GM21717 (cell line): ENCODE results near the gene TPPP.
"Not testable (repeated sequence)": the region's sequence is repeated elsewhere in the genome, so short reads cannot be mapped to it uniquely, and the experiment has no call there.

Experiments
- ATAC-seq: cut with Tn5 transposase; IDR thresholded peaks from one replicate; pipeline ENCODE4 v1.9.1; 2021; ENCODE audit warnings: mild to moderate bottlenecking, moderate library complexity; ENCODE audit not compliant: unreplicated experiment

The TPPP gene

DNA sequence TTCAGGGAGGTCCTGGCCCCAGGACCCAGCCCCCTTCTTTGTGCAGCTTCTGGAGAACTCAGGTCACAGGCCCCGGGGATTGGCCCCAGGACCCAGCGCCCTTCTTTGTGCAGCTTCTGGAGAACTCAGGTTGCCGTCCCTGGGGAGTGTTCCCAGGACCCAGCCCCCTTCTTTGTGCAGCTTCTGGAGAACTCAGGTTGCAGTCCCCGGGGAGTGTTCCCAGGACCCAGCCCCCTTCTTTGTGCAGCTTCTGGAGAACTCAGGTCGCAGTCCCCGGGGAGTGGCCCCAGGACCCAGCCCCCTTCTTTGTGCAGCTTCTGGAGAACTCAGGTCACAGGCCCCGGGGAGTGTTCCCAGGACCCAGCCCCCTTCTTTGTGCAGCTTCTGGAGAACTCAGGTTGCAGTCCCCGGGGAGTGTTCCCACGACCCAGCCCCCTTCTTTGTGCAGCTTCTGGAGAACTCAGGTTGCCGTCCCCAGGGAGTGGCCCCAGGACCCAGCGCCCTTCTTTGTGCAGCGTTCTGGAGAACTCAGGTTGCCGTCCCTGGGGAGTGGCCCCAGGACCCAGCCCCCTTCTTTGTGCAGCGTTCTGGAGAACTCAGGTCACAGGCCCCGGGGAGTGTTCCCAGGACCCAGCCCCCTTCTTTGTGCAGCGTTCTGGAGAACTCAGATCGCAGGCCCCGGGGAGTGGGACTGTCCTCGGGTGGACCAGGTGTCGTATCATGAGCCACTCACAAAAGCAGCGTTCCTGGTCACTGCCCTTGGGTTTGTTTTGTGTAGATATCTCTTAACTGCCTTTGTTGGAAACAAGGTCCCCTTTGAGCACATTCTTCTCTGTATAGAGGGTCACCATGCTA lies 64.6 kb downstream of the TPPP start:
- not testable (repeated sequence) for ATAC-seq

DNA sequence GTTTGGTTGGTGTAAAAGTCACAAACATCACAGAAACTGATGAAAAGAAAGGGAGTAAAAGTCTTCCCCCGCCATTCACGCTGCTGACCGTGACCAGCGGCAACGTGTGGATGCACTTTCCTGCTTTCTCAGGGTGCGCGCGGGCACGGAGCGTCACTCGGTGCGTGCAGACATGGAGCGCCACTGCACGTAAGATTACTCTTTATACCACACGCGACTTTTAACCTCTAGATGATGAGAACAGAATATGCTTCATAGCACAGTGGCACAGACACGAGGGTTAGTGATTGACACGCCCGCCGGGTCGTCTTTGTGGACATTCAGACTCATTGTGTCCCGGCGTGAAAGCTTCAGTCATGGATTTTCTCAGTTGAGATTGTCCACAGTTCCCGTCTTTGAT lies 65.3 kb downstream of the TPPP start:
- no peak for ATAC-seq

DNA sequence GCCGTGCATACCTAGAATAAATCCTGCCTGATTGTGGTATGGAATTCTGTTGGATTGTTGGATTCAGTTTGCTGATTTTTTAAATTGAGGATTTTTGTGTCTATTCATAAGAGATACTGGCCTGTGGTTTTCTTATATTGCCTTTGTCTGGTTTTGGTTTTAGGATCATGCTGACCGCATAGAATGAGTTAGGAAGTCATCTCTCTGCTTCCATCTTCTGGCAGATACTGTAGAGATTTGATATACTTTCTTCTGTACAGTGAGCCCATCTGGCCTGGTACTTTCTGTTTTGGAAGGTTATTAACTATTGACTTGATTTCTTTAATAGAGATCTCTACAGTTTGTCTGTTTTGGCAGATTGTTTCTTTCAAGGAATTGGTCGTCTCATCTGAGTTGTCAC lies 66.3 kb downstream of the TPPP start:
- ATAC-seq = no peak

DNA sequence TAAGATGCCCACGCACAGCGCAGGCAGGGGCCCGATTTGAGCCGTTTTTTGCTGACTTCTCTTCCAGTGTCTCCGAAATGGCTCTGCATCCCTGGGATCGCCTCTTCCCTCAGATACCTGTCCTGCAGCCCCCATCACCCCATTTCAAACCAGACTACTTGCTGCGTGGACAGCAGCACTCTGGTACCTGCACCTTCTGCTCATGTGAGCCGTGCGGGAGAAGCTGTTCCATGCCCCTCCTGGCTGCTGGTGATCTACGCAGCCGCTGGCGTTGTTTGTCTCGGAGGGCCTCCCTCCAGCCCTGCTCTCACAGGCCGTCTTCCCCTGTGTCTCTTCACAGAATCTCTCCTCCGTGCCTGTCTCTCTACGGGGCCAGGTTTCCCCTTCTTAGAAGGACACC lies 67.6 kb downstream of the TPPP start:
- ATAC-seq = no peak

DNA sequence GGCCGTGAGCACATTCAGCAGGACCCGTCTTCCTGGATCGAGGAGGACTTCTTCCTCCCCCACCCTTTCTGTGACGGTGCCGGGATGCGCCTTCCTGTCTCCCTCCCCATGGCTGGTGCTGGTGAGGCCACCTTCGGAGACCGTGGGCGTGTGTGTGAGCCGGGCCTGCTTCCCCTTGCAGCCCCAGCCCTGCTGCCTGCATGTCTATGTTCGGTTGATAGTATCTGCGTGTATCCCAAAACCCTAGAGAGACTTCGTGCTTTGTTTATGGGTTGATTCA lies 68.3 kb downstream of the TPPP start:
- ATAC-seq = no peak

DNA sequence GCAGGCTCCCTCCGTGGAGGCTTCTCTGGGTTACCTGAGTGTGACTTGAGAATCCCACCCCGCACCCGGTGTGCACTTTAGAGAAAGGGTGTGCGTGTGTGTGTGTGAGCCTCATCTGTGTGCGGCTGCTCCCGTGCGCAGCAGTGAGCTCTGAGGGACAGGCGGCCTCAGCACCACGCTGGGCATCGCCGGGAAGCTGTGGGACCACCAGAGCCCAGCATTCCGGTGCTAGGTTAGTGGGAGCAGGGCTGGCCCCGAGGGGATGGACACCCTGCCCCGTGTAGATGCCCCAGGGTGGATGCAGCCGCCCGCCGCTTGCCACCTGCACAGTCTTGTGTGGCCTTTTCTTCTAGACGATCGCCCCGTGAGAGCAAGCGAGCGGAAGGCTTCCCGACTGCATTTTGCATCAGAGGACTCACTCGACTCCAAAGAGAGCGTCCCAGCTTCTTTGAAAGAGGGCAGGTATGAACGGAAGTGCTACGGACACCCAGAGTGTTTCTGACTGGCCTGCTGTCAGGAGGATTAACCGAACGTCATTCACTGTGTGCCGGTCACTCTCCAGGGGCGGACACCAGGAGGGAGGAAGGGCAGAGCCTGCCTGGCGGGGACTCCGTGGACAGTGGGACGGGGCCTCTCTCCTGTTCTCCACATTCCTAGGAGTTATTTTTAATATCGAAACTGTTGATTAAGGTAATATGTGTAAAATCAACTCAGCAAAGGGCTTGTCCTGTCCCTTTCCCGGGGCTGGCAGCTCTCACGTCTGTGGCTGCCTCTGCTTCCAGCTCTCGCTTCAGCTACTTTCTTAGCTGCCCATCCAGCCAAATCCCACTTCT lies 68.8 kb downstream of the TPPP start:
- ATAC-seq = no peak

DNA sequence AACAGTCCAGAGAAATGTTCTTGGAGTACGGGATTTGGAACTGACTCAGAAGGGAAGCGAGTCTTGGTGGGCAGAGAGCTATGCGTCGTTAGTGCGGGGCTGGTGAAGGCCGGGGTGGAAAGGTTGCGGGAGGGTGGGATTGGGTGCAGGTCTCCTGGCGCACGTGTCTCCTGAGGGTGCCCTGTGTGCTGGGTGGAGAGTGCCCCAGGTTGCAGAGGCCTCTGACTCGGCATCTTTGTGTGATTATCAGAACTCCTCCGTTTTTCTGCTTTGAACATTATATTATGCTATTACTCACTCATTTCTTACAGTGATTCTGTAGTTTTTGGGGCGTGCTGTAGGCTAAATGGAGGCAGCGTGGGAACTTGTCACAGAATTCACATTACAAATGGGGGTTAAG lies 69.6 kb downstream of the TPPP start:
- ATAC-seq = no peak

DNA sequence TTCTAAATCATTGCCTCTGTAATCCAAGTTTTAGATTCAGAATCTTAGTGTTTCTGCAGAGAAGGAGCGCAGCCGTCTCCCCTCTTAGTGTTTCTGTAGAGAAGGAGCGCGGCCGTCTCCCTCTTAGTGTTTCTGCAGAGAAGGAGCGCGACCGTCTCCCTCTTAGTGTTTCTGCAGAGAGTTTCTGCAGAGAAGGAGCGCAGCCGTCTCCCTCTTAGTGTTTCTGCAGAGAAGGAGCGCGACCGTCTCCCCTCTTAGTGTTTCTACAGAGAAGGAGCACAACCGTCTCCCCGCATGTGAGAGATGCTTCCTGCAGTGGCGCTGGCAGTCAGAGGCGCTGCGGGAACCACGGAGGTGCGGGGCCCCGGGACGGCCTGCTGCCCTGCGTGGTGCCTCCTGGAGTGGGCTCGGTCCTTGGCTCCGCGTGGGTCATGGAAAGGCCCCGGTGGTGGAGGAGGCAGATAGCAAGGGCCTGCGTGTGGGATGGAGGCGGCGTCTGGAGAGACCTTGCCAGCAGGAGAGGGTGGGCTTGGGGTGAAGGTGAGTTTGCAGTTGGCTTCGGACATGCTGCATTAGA lies 70.1 kb downstream of the TPPP start:
- ATAC-seq = no peak

DNA sequence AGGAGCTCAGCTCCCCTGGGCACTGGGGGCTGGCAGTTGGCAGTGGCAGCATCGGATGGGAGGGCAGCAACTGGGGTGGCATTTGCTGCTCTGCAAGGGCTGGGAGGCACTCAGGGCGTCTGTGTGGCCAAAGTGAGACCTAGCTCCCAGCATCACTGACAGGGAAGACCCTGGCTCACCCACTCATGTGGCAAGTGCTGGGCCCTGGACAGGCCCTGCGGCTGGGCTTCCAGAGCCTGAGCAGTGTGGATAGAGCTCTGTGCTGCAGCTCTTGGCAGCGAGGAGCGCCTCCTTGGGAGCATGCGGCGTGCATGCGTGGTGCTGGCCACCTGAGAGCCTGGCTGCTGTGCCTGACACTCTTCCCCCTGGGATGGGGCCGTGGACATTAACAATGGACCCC lies 70.8 kb downstream of the TPPP start:
- no peak for ATAC-seq

DNA sequence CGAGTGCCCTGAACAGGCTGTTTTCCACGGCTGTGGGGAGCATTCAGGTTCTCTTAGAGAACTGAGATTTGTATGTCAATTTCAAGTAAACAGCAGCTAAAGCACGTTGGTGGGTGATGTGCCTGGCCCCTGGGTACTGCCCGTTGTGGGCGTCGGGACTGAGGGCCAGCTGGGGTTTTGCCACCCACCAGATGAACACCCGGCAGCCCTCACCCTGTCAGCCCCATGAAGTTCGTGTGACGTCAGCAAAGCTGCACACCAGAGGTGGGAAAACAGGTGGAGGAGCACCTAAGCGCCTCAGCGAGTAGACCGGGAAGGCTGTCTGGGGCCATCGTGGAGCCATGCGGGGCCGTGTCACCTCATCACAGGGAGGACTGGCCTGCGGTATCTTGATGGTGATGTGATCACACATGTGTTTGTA lies 71.8 kb downstream of the TPPP start:
- ATAC-seq = no peak

DNA sequence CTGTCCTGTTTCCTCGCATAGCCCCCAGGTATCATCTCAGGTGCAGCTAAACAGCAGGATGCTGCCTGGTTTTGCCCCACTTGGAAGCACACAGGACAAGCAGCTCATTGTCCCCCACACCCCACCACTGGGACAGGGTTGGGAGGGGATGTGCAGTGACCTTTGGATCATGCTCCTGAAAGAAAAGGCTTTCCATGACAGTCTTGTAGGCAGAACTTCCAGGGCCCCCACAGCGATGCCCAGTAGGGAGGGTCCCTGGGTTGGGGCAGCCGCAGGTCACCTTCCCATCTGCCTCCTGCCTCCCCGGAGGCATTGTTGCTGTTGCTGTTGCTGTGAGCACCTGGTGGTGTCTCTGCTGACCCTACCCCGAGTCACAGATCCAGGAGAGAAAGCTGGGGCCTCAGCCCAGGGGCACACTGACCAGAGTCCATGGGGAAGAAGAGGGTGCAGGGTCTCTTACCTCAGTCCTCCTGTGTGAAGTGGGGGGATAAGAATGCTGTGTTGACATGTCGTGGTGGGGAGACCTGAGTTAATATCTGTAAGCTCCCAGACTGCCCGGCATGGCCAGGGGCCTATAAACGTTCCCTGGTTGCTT lies 72.5 kb downstream of the TPPP start:
- ATAC-seq = no peak

DNA sequence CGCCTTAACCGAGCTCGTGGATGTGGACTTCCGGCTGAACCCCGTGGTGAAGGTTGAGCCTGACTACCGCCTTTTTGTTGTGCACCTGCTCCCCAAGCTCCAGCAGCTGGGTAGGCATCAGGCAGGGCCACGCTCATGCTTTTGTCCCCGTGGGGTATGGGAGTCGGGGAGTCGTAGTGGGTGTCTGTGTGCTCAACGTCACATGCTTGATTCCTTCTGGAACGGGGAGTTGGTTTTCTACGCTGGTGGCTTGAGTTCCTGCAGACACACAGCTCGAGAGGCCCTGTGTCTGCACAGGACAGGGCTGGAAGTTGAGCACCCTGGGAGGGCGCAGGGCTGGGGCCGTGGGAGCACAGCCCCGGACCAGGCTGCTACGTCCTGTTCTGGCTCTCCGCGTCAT lies 73.0 kb downstream of the TPPP start:
- no peak for ATAC-seq

DNA sequence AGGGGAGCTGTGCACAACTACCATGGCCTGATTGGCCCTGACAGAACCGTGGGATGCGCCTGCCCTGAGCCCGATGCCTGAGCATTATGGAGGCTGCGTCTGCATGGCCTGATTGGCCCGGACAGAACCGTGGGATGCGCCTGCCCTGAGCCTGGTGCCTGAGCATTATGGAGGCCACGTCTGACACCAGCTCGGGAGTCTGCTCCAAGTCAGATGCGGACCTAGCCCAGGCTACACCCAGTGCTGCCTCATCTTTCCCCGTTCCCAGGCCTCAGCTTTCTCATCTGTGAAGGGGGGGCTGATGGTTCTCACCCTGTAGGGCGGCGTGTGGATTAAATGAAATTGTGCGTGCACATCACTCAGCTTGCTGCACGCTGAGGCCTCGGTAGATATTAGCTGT lies 73.7 kb downstream of the TPPP start:
- no peak for ATAC-seq

DNA sequence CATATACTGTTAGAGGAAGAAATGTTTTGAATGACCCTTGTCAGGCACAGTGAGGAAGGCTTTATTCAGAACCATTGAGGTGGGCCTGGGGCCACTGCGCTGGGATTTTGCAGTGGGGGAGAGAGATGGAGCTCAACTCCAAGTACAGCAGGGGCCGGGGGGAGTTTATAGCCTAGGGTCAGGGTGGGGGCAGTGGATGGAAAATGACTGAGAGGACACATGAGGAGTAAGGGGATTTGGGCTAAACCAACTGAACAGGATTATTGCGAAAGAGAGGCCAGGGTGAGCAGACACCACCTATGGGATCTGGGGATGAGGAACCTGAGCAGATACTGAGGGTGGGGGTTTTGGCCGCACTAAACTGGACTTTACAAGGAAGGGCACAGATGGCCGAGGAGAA lies 74.7 kb downstream of the TPPP start:
- ATAC-seq = no peak

DNA sequence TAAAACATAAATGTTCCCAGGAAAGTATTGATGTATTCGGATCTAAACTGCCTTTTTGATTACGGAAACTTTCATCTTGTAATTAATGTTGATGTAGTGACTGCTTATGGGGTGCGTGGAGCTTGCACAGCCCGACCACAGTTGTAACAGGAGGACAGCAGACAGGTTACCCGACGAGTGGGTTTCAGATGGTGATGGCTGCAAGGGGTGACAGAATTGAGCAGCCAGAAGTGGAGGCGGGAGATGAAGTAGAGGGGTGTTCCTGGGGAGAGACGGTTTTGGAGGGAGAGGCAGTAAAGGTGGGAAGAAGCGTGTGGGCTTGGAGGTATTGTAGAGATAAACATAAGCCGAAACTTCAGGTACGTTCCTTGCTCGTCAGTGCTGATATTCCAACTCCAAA lies 75.3 kb downstream of the TPPP start:
- ATAC-seq = no peak

DNA sequence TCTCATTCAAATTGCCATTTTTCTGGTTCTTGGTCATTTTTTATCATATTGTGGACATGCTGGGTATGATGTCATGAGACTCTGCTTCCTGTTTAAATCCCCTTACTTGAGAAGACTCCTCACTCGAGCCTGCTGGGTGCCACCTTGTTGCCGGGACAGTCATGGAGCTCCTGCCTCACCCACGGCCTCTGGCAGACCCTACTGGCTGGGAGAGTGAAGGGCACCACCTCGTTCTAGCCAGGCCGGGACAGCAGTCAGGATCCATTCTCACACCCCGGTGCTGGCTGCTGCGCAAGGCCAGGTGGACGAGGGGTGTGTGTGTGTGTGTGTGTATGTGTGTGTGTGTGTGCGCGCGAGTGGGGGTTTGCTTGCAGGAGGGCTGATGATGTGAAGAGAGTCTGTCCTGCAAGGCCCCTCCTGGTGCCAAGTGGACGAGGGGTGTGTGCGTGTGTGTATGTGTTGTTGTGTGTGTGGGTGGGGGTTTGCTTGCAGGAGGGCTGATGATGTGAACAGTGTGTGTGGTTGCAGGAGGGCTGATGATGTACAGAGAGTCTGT lies 76.6 kb downstream of the TPPP start:
- no peak for ATAC-seq

DNA sequence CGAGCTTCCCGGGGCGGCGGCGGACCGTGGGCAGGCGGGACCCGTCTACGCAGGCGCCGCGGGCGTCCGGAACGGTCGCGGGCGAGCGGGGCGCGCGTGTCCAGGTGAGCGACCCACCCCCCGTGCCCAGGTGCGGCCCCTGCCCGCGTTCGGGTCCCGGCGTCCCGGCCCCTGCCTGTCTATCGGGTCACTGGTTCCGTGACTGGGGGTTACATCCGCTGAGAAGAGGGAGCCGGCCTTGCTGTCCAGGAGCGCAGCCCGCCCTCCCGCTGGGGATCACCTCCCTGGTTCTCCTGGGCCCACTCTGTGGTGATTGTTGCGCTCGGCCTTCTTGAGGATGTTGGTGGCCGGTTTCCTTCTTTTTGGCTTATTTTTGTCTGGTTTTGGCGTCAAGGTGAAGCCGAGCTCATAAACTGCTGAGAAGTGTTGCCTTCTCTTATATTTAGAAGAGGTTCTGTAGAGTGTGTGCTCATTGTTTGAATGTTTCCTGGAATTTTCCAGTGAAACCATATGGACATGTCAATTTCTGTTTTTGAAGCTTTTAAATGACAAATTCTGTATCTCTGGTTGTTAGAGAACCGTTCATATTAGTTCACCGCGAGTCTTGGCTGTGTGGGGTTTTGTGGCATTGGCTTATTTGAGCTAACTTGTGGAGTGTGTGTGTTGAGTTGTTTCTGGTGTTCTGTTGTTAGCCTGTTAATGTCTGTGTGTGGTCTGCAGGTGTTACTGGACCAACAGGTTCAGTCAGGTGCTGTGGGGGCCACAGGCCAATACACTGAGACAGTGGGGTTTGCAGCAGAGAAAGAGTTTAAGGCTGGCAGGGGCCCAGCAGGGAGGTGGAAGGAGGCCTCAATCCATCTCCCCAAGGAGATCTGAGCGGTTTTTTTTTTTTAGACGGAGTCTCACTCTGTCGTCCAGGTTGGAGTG lies 80.4 kb downstream of the TPPP start:
- peak; percentile 28 for ATAC-seq

DNA sequence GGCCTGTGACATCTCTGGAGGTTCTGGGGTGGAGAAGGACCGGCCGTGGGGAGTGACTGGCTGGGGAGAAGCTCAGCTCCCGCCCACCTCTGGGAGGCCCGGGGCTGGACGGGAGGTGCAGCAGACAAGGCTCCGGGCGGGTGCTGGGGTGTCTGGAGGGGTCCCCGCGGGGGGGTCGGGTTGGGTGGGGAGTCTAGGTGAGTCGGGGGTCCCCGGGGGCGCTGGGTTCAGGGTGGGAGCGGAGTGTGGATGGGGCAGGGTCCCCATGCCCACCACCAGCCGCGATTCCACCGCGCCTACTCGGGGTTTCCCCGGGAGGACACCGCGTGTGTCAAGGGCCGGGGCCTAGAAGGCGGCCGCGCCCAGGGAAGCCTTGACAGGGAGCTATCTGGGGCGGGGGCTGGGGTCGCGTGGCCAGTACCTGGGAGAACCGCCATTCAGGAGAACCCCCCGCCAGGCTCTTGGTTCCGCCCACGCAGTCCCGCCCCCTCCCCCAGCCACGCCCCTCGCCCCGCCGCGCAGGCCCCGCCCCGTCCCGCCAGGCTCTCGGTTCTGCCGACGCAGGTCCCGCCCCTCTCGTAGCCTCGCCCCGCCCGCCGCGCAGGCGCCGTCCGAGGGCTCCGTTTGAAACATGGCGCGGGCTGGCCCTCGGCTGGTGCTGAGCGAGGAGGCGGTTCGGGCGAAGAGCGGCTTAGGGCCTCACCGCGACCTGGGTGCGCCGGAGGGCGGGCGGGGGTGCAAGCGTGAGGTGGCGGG lies 81.2 kb downstream of the TPPP start, which contains the start of gene CEP72:
Gene CEP72, plus strand, starts transcription at position 610 of the 756 bp plus-strand sequence. Its CDS starts 22 bp downstream, at position 632.
- peak; percentile 75 for ATAC-seq
